Measurements from ENCODE around the gene DHRS13. TPM values are rescaled to one million over a fixed set of nuclear protein-coding genes. Genes with fewer than 3 reads are reported as not detected.

Gene DHRS13
- total and polyA plus RNA-seq, 9 donors: 2.9 to 5.9 (median 4.2) TPM

- Histone ChIP-seq H3K4me3 (ENCODE audit: low read length) (peak overlapping the region; percentile 88), H3K27ac (ENCODE audit: low read length) (peak overlapping the region; percentile 93), H3K36me3 (ENCODE audit: control insufficient read depth, insufficient read depth, low read length) (peaks cover under 1% of the 10 kb centered on the region), H3K27me3 (ENCODE audit: control insufficient read depth, insufficient read depth, low read length) (no peaks in the 10 kb centered on the region), H3K4me1 (ENCODE audit: control insufficient read depth, insufficient read depth, low read length) (peaks cover 8% of the 10 kb centered on the region), H3K9me3 (replicated peaks; ENCODE audit: control insufficient read depth, low read depth, low read length) (no peaks in the 10 kb centered on the region)
- DNase-seq: no peak
- WGBS (ENCODE audit: insufficient coverage): no CpG with 5 or more reads among the region's 4 CpGs
These were observed 45.5 kb upstream of the DHRS13 start for GRCh38 chr17:28948342-28948741.

GRCh38 chr17:28947639-28948038, 44.8 kb upstream of the DHRS13 start:
- no CpG with 5 or more reads among the region's 3 CpGs for WGBS (ENCODE audit: insufficient coverage)
- Histone ChIP-seq H3K4me1 (ENCODE audit: control insufficient read depth, insufficient read depth, low read length) (peaks cover 5% of the 10 kb centered on the region), H3K9me3 (replicated peaks; ENCODE audit: control insufficient read depth, low read depth, low read length) (no peaks in the 10 kb centered on the region), H3K4me3 (ENCODE audit: low read length) (no peak overlapping the region), H3K27ac (ENCODE audit: low read length) (no peak overlapping the region), H3K36me3 (ENCODE audit: control insufficient read depth, insufficient read depth, low read length) (peaks cover 3% of the 10 kb centered on the region), H3K27me3 (ENCODE audit: control insufficient read depth, insufficient read depth, low read length) (no peaks in the 10 kb centered on the region)
- DNase-seq: no peak

- Histone ChIP-seq H3K4me3 (ENCODE audit: low read length) (no peak overlapping the region), H3K9me3 (replicated peaks; ENCODE audit: control insufficient read depth, low read depth, low read length) (no peaks in the 10 kb centered on the region), H3K27ac (ENCODE audit: low read length) (no peak overlapping the region), H3K27me3 (ENCODE audit: control insufficient read depth, insufficient read depth, low read length) (no peaks in the 10 kb centered on the region), H3K36me3 (ENCODE audit: control insufficient read depth, insufficient read depth, low read length) (peaks cover 6% of the 10 kb centered on the region), H3K4me1 (ENCODE audit: control insufficient read depth, insufficient read depth, low read length) (peaks cover 3% of the 10 kb centered on the region)
- no peak for DNase-seq
- no CpG with 5 or more reads among the region's 4 CpGs for WGBS (ENCODE audit: insufficient coverage)
These were observed 43.4 kb upstream of the DHRS13 start for GRCh38 chr17:28946239-28946638.

- 43% methylated on average over 5 of the region's 8 CpGs for WGBS (ENCODE audit: insufficient coverage)
- H3K9me3 ChIP-seq (replicated peaks; ENCODE audit: control insufficient read depth, low read depth, low read length): no peaks in the 10 kb centered on the region
- H3K27ac ChIP-seq (ENCODE audit: low read length): no peak overlapping the region
- DNase-seq: peak; percentile 16
- peaks cover 6% of the 10 kb centered on the region for H3K4me1 ChIP-seq (ENCODE audit: control insufficient read depth, insufficient read depth, low read length)
- H3K36me3 ChIP-seq (ENCODE audit: control insufficient read depth, insufficient read depth, low read length): peaks cover 6% of the 10 kb centered on the region
- no peak overlapping the region for H3K4me3 ChIP-seq (ENCODE audit: low read length)
- no peaks in the 10 kb centered on the region for H3K27me3 ChIP-seq (ENCODE audit: control insufficient read depth, insufficient read depth, low read length)
These were observed 42.2 kb upstream of the DHRS13 start for GRCh38 chr17:28944862-28945741.

- no peak overlapping the region for H3K4me3 ChIP-seq (ENCODE audit: low read length)
- no CpG with 5 or more reads among the region's 4 CpGs for WGBS (ENCODE audit: insufficient coverage)
- DNase-seq: no peak
- no peak overlapping the region for H3K27ac ChIP-seq (ENCODE audit: low read length)
- H3K36me3 ChIP-seq (ENCODE audit: control insufficient read depth, insufficient read depth, low read length): peaks cover 6% of the 10 kb centered on the region
- H3K9me3 ChIP-seq (replicated peaks; ENCODE audit: control insufficient read depth, low read depth, low read length): no peaks in the 10 kb centered on the region
- peaks cover 6% of the 10 kb centered on the region for H3K4me1 ChIP-seq (ENCODE audit: control insufficient read depth, insufficient read depth, low read length)
- no peaks in the 10 kb centered on the region for H3K27me3 ChIP-seq (ENCODE audit: control insufficient read depth, insufficient read depth, low read length)
These were observed 41.5 kb upstream of the DHRS13 start for GRCh38 chr17:28944343-28944742.

- Histone ChIP-seq H3K4me1 (ENCODE audit: control insufficient read depth, insufficient read depth, low read length) (peaks cover 6% of the 10 kb centered on the region), H3K27ac (ENCODE audit: low read length) (no peak overlapping the region), H3K27me3 (ENCODE audit: control insufficient read depth, insufficient read depth, low read length) (no peaks in the 10 kb centered on the region), H3K36me3 (ENCODE audit: control insufficient read depth, insufficient read depth, low read length) (peaks cover 6% of the 10 kb centered on the region), H3K4me3 (ENCODE audit: low read length) (no peak overlapping the region), H3K9me3 (replicated peaks; ENCODE audit: control insufficient read depth, low read depth, low read length) (no peaks in the 10 kb centered on the region)
- no peak for DNase-seq
- 80% methylated on average over 1 of the region's 2 CpGs for WGBS (ENCODE audit: insufficient coverage)
These were observed 40.0 kb upstream of the DHRS13 start for GRCh38 chr17:28942925-28943324.

GRCh38 chr17:28941251-28941650, 38.4 kb upstream of the DHRS13 start:
- no peaks in the 10 kb centered on the region for H3K9me3 ChIP-seq (replicated peaks; ENCODE audit: control insufficient read depth, low read depth, low read length)
- WGBS (ENCODE audit: insufficient coverage): no CpG with 5 or more reads among the region's 1 CpG
- peaks cover 6% of the 10 kb centered on the region for H3K36me3 ChIP-seq (ENCODE audit: control insufficient read depth, insufficient read depth, low read length)
- DNase-seq: no peak
- H3K4me1 ChIP-seq (ENCODE audit: control insufficient read depth, insufficient read depth, low read length): peaks cover 9% of the 10 kb centered on the region
- H3K4me3 ChIP-seq (ENCODE audit: low read length): no peak overlapping the region
- no peaks in the 10 kb centered on the region for H3K27me3 ChIP-seq (ENCODE audit: control insufficient read depth, insufficient read depth, low read length)
- H3K27ac ChIP-seq (ENCODE audit: low read length): no peak overlapping the region

- H3K27me3 ChIP-seq (ENCODE audit: control insufficient read depth, insufficient read depth, low read length): no peaks in the 10 kb centered on the region
- H3K36me3 ChIP-seq (ENCODE audit: control insufficient read depth, insufficient read depth, low read length): peaks cover 6% of the 10 kb centered on the region
- H3K4me1 ChIP-seq (ENCODE audit: control insufficient read depth, insufficient read depth, low read length): peaks cover 9% of the 10 kb centered on the region
- H3K27ac ChIP-seq (ENCODE audit: low read length): no peak overlapping the region
- H3K9me3 ChIP-seq (replicated peaks; ENCODE audit: control insufficient read depth, low read depth, low read length): no peaks in the 10 kb centered on the region
- DNase-seq: no peak
- WGBS (ENCODE audit: insufficient coverage): 74% methylated on average over 3 of the region's 3 CpGs
- H3K4me3 ChIP-seq (ENCODE audit: low read length): no peak overlapping the region
These were observed 37.8 kb upstream of the DHRS13 start for GRCh38 chr17:28940675-28941074.

- H3K36me3 ChIP-seq (ENCODE audit: control insufficient read depth, insufficient read depth, low read length): peaks cover 6% of the 10 kb centered on the region
- H3K9me3 ChIP-seq (replicated peaks; ENCODE audit: control insufficient read depth, low read depth, low read length): no peaks in the 10 kb centered on the region
- H3K27ac ChIP-seq (ENCODE audit: low read length): no peak overlapping the region
- H3K27me3 ChIP-seq (ENCODE audit: control insufficient read depth, insufficient read depth, low read length): no peaks in the 10 kb centered on the region
- 80% methylated on average over 2 of the region's 3 CpGs for WGBS (ENCODE audit: insufficient coverage)
- no peak for DNase-seq
- H3K4me3 ChIP-seq (ENCODE audit: low read length): no peak overlapping the region
- peaks cover 8% of the 10 kb centered on the region for H3K4me1 ChIP-seq (ENCODE audit: control insufficient read depth, insufficient read depth, low read length)
These were observed 37.3 kb upstream of the DHRS13 start for GRCh38 chr17:28940142-28940541.

GRCh38 chr17:28938552-28938951, 35.7 kb upstream of the DHRS13 start:
- no peaks in the 10 kb centered on the region for H3K27me3 ChIP-seq (ENCODE audit: control insufficient read depth, insufficient read depth, low read length)
- DNase-seq: no peak
- no peak overlapping the region for H3K27ac ChIP-seq (ENCODE audit: low read length)
- peaks cover 6% of the 10 kb centered on the region for H3K36me3 ChIP-seq (ENCODE audit: control insufficient read depth, insufficient read depth, low read length)
- H3K4me3 ChIP-seq (ENCODE audit: low read length): no peak overlapping the region
- H3K9me3 ChIP-seq (replicated peaks; ENCODE audit: control insufficient read depth, low read depth, low read length): no peaks in the 10 kb centered on the region
- peaks cover 8% of the 10 kb centered on the region for H3K4me1 ChIP-seq (ENCODE audit: control insufficient read depth, insufficient read depth, low read length)
